Activated gamma-delta T cell treated with anti-CD3 and anti-CD28 coated beads, Interleukin-2, amount 50 U/mL, for 16 hours (primary cell): ENCODE results near the gene ILK.

ENCODE experiments used
- DNase-seq: peaks from one replicate; pipeline ENCODE4 v3.0.0-alpha.2; 2020; ENCODE audit warnings: low read depth

The ILK gene

DNA sequence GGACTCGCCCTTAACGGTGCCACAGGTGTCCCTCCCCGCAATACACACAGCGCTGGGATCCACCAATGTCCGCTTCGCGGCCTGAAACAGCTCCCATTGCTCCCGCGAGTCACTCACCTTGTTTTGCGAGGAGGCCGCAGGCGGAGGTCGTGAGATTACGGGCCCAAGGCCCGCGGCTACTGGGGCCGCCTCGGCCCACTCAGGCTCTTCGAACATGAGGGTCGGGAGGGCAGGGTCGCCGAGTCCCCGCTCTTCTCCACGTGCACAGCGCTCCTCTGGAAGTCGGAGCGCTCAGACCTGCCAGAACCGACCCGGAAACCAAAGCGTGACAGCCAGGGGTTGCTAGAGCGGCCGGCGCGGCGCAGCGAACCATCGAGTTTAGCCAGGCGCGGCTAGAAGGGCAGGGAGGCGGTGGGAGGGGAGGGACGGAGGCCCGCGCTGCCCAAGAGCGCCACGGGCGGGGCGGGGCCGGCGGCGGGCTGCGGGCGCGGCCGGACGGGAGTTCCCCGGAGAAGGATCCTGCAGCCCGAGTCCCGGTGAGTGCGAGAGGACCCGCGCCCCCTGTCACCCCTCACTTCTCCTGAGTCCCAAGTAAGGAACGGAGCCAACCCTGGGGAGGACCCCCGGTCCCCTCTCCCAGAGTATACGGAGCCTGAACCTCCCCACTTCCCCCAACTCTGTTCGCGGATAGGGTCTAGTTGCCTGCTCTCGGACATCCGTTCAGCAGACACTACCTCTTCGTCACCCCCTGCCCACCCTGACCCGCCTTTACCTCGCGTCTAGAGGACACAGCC is at the start of gene ILK, which contains the start of gene RRP8:
Gene ILK (plus strand): TSS at position 488 of the 794 bp plus-strand sequence. CDS start 498 bp downstream, outside the sequence.
Gene RRP8 (minus strand): TSS at position 330 of the 794 bp plus-strand sequence. CDS start 114 bp downstream, at position 216.
- peak; percentile 78 for DNase-seq

DNA sequence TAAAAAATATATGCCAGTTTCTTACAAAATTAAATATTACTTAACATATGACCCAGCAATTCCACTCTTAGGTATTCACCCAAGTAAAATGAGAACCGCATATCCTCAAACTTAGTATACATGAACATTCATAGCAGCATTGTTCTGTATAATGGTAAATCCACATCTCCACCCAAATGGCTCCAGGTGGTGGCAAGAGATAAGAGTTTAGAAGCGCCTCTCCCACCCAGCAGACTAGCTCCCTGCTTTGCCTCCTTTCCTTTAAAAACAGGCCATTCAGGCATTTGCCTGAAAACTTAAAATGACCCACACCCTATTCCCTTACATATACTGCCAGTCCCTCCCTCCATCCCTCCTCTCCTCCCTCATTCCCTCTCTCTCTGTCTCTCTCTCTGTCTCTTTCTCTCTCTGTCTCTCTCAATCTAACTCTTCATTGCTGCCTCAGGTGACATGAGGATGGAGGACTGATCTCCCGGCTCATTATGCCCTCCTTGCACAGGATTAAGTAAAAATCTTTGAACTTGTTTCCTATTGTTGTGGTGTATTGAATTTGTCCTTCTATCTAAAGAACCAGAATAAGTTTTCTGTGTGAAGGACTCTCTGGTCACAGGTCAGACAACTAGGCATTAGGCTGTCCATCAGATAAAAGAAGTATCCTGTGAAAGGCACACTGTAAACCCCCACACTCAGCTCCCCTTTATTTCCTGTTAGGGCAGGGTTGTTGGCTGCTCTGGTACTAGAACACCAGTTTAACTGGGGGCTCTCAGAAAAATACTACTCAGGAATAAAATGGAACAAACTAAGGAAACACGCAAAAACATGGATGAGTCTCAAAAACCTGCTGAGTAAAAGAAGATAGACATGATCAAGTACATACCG is 48.5 kb upstream of the ILK start:
- no peak for DNase-seq

GRCh38 chr11:6556139-6556949 is 47.2 kb upstream of the ILK start:
- DNase-seq: no peak

- no peak for DNase-seq
These were observed 46.5 kb upstream of the ILK start for GRCh38 chr11:6557063-6557462.

GRCh38 chr11:6557761-6558674 is 45.6 kb upstream of the ILK start:
- no peak for DNase-seq

GRCh38 chr11:6559369-6559768 is 44.2 kb upstream of the ILK start:
- no peak for DNase-seq

GRCh38 chr11:6561288-6561687 is 42.3 kb upstream of the ILK start:
- no peak for DNase-seq

DNA sequence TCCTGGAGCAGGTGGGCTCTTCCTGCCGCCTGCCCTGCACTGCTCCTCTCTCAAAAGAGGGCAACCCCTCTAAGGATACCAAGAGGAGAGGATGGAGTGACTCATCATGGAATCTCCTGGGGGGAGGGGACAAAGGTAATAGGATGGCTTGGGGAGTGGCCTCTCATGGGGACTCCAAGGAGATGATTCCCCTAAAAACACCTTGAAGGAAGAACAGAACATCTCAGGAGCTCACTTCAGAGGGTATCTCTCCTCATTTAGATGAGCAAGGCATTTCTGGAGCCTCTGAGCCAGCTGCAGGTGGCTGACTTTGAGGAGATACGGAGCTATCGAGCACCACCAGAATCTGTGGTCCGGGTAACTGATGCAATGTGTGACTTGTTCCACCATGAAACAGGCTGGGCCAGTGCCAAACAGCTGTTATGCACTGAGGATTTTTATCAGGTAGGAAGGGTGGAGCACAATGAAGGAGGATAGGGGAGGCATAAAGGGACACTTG is 40.4 kb upstream of the ILK start:
- DNase-seq: no peak

GRCh38 chr11:6563667-6564066 is 39.9 kb upstream of the ILK start:
- no peak for DNase-seq

DNA sequence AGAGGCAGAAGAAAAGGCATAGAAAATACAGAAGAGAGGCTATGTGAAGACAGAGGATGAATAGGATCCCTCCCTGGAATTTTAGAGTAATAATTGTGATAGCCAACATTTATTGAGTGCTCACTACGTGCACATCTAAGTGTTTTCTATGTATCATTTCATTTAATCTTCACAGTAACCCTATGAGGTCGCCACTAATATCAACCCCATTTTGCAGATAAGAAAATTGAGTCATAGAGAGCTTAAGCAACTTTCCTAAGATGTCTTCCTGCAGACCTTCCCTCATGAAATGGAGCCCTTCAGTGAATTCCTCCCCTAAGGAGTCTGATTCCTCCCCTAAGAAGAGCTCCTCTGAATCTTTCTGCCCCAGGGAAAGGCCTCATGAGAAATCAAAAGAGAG is 38.2 kb upstream of the ILK start:
- no peak for DNase-seq

DNA sequence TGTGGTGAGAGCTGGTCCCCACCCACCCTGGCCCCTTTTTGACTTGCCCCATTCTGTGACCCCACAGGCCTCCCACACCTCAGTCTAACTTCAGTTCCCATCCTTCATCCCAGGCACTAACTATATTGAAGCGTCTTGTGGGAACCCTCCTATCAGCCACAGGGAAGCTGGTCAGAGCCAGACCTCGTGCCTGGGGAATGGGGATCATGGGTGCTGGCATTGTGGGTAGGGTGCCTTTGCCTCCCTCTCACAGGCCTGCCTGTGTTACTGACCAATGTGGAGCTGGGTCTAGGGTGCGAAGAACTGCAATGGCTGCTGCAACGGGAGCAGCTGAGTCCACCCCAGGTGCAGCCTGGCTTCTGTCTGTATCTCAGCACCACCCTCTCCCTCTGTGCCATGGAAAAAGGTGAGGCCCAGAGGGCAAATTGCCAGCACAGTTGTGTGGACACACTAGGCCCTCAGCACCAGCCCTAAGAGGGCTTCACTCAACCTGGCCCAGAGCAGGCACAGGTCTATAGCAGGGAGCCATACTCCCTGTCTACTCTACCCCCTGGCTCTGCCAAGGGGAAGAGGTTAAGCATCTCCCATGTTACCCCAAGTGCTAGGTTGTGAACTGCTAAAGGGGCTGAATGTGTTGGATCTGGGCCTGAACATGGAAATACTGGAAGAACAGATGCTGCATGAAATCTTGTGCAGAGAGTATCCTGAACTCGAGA is 37.4 kb upstream of the ILK start:
- no peak for DNase-seq

- DNase-seq: no peak
These were observed 36.7 kb upstream of the ILK start for GRCh38 chr11:6566704-6567370.

- no peak for DNase-seq
These were observed 36.2 kb upstream of the ILK start for GRCh38 chr11:6567371-6567745.

DNA sequence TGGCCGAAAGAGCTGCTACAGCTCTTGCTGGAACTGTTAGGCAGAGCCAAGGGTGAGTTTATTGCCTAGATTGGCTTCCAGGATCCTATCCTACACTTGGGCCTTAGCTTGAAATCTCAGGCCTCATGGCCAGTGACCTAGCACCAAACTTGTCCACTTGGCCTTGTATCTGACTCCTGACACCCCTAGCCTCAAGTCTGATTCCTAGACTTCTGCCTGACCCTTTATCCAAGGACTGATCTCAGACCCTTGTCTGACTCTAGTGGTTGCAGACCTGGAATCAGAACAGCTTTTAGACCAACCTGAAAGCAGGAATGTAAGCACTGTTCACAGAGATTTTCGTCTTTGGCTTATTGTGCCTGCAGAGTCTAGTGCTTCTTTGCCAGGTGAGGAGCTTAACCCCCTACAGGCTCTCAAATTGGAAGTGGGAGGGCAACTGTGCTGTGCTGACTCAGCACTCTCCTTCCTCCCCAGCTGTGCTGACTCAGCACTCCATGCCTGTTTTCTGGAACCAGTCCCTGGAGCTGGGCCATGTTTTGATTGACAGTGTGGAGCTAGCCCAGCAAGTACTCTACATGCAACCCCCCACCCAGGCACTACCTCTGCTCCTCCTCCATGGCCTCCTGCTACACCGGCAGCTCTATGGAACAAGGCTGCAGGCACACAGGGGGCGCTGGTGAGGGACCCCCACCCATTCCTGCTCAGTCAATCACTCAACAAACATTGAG is 35.2 kb upstream of the ILK start:
- DNase-seq: no peak

DNA sequence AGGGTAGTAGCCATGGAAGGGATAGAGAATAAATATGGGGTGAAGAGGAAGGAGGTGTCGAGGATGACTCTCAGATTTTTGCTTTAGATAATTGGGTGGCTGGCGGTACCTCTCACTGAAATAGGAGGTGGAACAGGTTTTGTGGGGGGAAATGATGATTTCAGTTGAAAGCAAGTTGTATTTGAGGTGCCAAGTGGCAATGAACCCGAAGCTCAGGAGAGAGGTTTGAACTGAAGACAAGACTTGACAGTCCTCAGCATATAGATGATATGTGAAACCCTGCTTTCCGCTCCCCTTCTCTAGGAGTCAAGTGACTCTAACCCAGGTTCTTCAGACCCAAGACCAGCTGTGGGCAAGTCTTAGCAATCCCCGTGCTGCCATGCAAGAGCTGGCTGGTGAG is 33.9 kb upstream of the ILK start:
- DNase-seq: no peak

- no peak for DNase-seq
These were observed 32.7 kb upstream of the ILK start for GRCh38 chr11:6570691-6571427.

- DNase-seq: no peak
These were observed 32.1 kb upstream of the ILK start for GRCh38 chr11:6571434-6572008.

DNA sequence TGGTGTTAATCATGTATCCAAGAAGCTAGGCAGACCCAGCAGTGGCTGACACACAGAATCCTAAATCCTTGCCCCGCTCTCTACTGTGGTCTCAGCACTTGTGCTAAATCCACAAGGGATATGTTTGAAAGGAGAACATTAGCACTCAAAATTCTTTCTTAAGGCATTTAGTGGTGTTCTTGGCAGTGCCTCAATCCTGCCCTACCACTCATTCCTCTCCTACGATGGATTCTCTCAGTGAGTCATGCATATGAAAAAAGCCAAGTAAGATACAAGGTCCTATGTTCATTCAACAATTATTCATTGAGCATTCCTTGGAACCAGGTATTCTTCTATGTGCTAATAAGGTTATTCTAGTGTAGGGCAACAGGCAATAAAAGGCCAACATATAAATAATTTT is 31.4 kb upstream of the ILK start:
- no peak for DNase-seq
